IMR-90 (cell line): ENCODE measurements around the gene NECTIN4. TPM values are rescaled to one million over a fixed set of nuclear protein-coding genes. Genes with fewer than 3 reads are reported as not detected.

Experiments used
- ATAC-seq: fragments of 200-7000 bp; cut with Tn5 transposase; 2 replicates; pipeline ENCODE4 v1.9.1; 2020; ENCODE audit warnings: low read depth, mild to moderate bottlenecking, moderate library complexity
- BruUV-seq: library from RNA; stranded (reverse); fragments of 400-500 nt; replicated peaks from 2 replicates; lab custom pipeline; 2021; lab: Mats Ljungman, UMichigan
- CTCF ChIA-PET: fragments of 300-600 bp; formaldehyde crosslinking; extraction: SDS; loops from one replicate; lab custom pipeline; 2021; ENCODE audit warnings: antibody characterized with exemption; lab: Yijun Ruan, JAX
- POLR2A ChIA-PET: fragments of 300-600 bp; sonication (Branson Sonifier 250); formaldehyde crosslinking; loops from one replicate; lab custom pipeline; 2022; ENCODE audit warnings: antibody characterized with exemption; ENCODE audit not compliant: unreplicated experiment; lab: Charles Lee
- DNase-seq: peaks from one replicate; pipeline ENCODE4 v3.0.0; 2013
- H2AFZ ChIP-seq: replicated peaks from 2 replicates; pipeline ENCODE3; 2013; ENCODE audit warnings: low read length, mild to moderate bottlenecking; ENCODE audit not compliant: poor library complexity
- H2AK5ac ChIP-seq: 2 replicates; pipeline ENCODE4 v1.6.1; 2013; ENCODE audit warnings: low read depth, low read length, inconsistent platforms
- H2AK9ac ChIP-seq: replicated peaks from 2 replicates; pipeline ENCODE3; 2013; ENCODE audit warnings: mild to moderate bottlenecking, low read depth, low read length, moderate library complexity; ENCODE audit not compliant: poor library complexity
- H2BK120ac ChIP-seq: 2 replicates; pipeline ENCODE4 v1.6.1; 2013; ENCODE audit warnings: low read depth, low read length, inconsistent platforms
- H2BK15ac ChIP-seq: 3 replicates; pipeline ENCODE4 v1.6.1; 2013; ENCODE audit warnings: low read depth, low read length, inconsistent platforms
- H2BK20ac ChIP-seq: 2 replicates; pipeline ENCODE4 v1.6.1; 2013; ENCODE audit warnings: low read depth, mild to moderate bottlenecking, inconsistent platforms, low read length, moderate library complexity
- H2BK5ac ChIP-seq: 2 replicates; pipeline ENCODE4 v1.6.1; 2013; ENCODE audit warnings: mild to moderate bottlenecking, low read depth, low read length, inconsistent platforms; ENCODE audit not compliant: poor library complexity, severe bottlenecking
- H3K14ac ChIP-seq: replicated peaks from 2 replicates; pipeline ENCODE4 v1.6.1; 2013; ENCODE audit warnings: low read depth, low read length, inconsistent platforms
- H3K18ac ChIP-seq: 2 replicates; pipeline ENCODE4 v1.6.1; 2013; ENCODE audit warnings: low read depth, low read length, control low read depth
- H3K23ac ChIP-seq: 2 replicates; pipeline ENCODE4 v1.6.1; 2013; ENCODE audit warnings: low read depth, low read length, inconsistent platforms
- H3K27ac ChIP-seq: 2 replicates; pipeline ENCODE4 v1.5.1; 2013; ENCODE audit warnings: mild to moderate bottlenecking, control low read depth, low read length; ENCODE audit not compliant: insufficient read depth
- H3K27me3 ChIP-seq: 2 replicates; pipeline ENCODE4 v1.6.1; 2013; ENCODE audit warnings: low read length; ENCODE audit not compliant: control insufficient read depth, insufficient read depth
- H3K36me3 ChIP-seq: 2 replicates; pipeline ENCODE4 v1.6.1; 2013; ENCODE audit warnings: low read length, mixed read lengths; ENCODE audit not compliant: control insufficient read depth, insufficient read depth
- H3K4ac ChIP-seq: 2 replicates; pipeline ENCODE4 v1.6.1; 2013; ENCODE audit warnings: low read depth, low read length, inconsistent platforms
- H3K4me1 ChIP-seq: 2 replicates; pipeline ENCODE4 v1.6.1; 2013; ENCODE audit warnings: low read length, mixed read lengths; ENCODE audit not compliant: control insufficient read depth, insufficient read depth
- H3K4me2 ChIP-seq: 2 replicates; pipeline ENCODE4 v1.6.1; 2013; ENCODE audit warnings: low read depth, mild to moderate bottlenecking, control low read depth, low read length, moderate library complexity
- H3K4me3 ChIP-seq: 2 replicates; pipeline ENCODE4 v1.5.1; 2013; ENCODE audit warnings: low read depth, mild to moderate bottlenecking, control low read depth, low read length, moderate library complexity; ENCODE audit not compliant: insufficient read depth
- H3K56ac ChIP-seq: 2 replicates; pipeline ENCODE4 v1.6.1; 2013; ENCODE audit warnings: low read length, inconsistent platforms; ENCODE audit not compliant: insufficient read depth; ENCODE audit errors: extremely low read depth
- H3K79me1 ChIP-seq, 2 experiments: 2 replicates each; pipeline ENCODE4 v1.6.1; 2013; ENCODE audit warnings: low read length in 2 of 2, inconsistent platforms in 1 of 2, low read depth in 1 of 2
- H3K9ac ChIP-seq: 2 replicates; pipeline ENCODE4 v1.6.1; 2013; ENCODE audit warnings: low read depth, low read length, control low read depth
- H3K9me1 ChIP-seq: 2 replicates; pipeline ENCODE4 v1.6.1; 2013; ENCODE audit warnings: low read length, inconsistent platforms; ENCODE audit not compliant: insufficient read depth
- H3K9me3 ChIP-seq: 2 replicates; pipeline ENCODE4 v1.6.1; 2013; ENCODE audit warnings: low read length; ENCODE audit not compliant: control insufficient read depth, insufficient read depth
- H4K20me1 ChIP-seq: 2 replicates; pipeline ENCODE4 v1.6.1; 2013; ENCODE audit warnings: low read length, inconsistent platforms; ENCODE audit not compliant: insufficient read depth
- H4K5ac ChIP-seq: 2 replicates; pipeline ENCODE4 v1.6.1; 2013; ENCODE audit warnings: mild to moderate bottlenecking, low read depth, low read length, control low read depth
- H4K8ac ChIP-seq, 2 experiments: 2 replicates each; pipeline ENCODE4 v1.6.1; 2013; ENCODE audit warnings: low read depth in 2 of 2, low read length in 2 of 2, control low read depth in 1 of 2, inconsistent platforms in 1 of 2
- H4K91ac ChIP-seq: 2 replicates; pipeline ENCODE4 v1.6.1; 2013; ENCODE audit warnings: low read depth, low read length, inconsistent platforms; ENCODE audit not compliant: insufficient read depth
- BHLHE40 ChIP-seq: fragments of 150-350 bp; IDR thresholded peaks from 2 replicates; pipeline ENCODE4 v1.6.1; 2016; ENCODE audit warnings: mild to moderate bottlenecking, low read depth, low read length
- CEBPB ChIP-seq: IDR thresholded peaks from 2 replicates; pipeline ENCODE4 v1.6.1; 2012; ENCODE audit warnings: low read depth, low read length, improper control_type of control experiment
- CHD1 ChIP-seq: IDR thresholded peaks from 2 replicates; pipeline ENCODE4 v1.6.1; 2012; ENCODE audit warnings: low read depth, low read length, improper control_type of control experiment
- CTCF ChIP-seq: conservative IDR thresholded peaks from 2 replicates; pipeline ENCODE4 v1.5.1; 2012; ENCODE audit warnings: mild to moderate bottlenecking, low read depth, low read length, improper control_type of control experiment
- ELK1 ChIP-seq: fragments of 150-350 bp; IDR thresholded peaks from 2 replicates; pipeline ENCODE4 v1.6.1; 2016; ENCODE audit warnings: low read depth, mild to moderate bottlenecking, low read length, moderate library complexity, borderline replicate concordance
- FOS ChIP-seq: fragments of 150-350 bp; IDR thresholded peaks from 2 replicates; pipeline ENCODE4 v1.6.1; 2016; ENCODE audit warnings: low read depth, low read length
- MXI1 ChIP-seq: IDR thresholded peaks from 2 replicates; pipeline ENCODE4 v1.6.1; 2012; ENCODE audit warnings: low read depth, mild to moderate bottlenecking, low read length, moderate library complexity, borderline replicate concordance
- NFE2L2 ChIP-seq: fragments of 150-350 bp; IDR thresholded peaks from 2 replicates; pipeline ENCODE4 v1.6.1; 2016; ENCODE audit warnings: low read depth, mild to moderate bottlenecking, low read length
- POLR2A ChIP-seq: IDR thresholded peaks from 2 replicates; pipeline ENCODE4 v1.6.1; 2012; ENCODE audit warnings: mild to moderate bottlenecking, low read depth, low read length
- RAD21 ChIP-seq: IDR thresholded peaks from 2 replicates; pipeline ENCODE4 v1.6.1; 2012; ENCODE audit warnings: low read length, improper control_type of control experiment
- RCOR1 ChIP-seq: IDR thresholded peaks from 2 replicates; pipeline ENCODE4 v1.6.1; 2012; ENCODE audit warnings: mild to moderate bottlenecking, low read length, improper control_type of control experiment; ENCODE audit not compliant: insufficient replicate concordance
- RFX5 ChIP-seq: IDR thresholded peaks from 2 replicates; pipeline ENCODE4 v1.8.0; 2012; ENCODE audit warnings: low read depth, mild to moderate bottlenecking, low read length, moderate library complexity
- SMC3 ChIP-seq: fragments of 150-350 bp; IDR thresholded peaks from 2 replicates; pipeline ENCODE4 v1.6.1; 2016; ENCODE audit warnings: low read depth, mild to moderate bottlenecking, antibody characterized with exemption, low read length, moderate library complexity
- USF2 ChIP-seq: fragments of 150-350 bp; IDR thresholded peaks from 2 replicates; pipeline ENCODE4 v1.6.1; 2017; ENCODE audit warnings: mild to moderate bottlenecking, antibody characterized with exemption, low read length, low read depth
- WGBS, 2 experiments: methylation state at CpG; one replicate each; pipeline versions ENCODE4 v1.1.5 to v1.1.7; 2013; ENCODE audit warnings: missing lambda C conversion rate in 2 of 2; ENCODE audit not compliant: insufficient read length in 1 of 2; ENCODE audit errors: extremely low coverage in 2 of 2; 5-methylcytosine and 5-hydroxymethylcytosine counted together
- dilution Hi-C: fragments of 300-500 bp; cut with HindIII; formaldehyde crosslinking; loops from one replicate; pipeline ENCODE4 v1.14.3; 2018; ENCODE audit warnings: low sequenced_read_pairs; ENCODE audit not compliant: unreplicated experiment
- in situ Hi-C: fragments of 300-500 bp; cut with MboI; formaldehyde crosslinking; loops from 3 replicates; pipeline ENCODE4 v1.14.3; 2019; ENCODE audit warnings: low sequenced_read_pairs, inconsistent platforms, mixed read lengths
- intact Hi-C: fragments of 100-400 bp; cut with micrococcal nuclease; formaldehyde crosslinking; loops from 2 replicates; pipeline ENCODE4 v1.10.0; 2022
- polyA plus RNA-seq, 3 experiments: library from polyadenylated mRNA; depleted of rRNA; stranded (reverse); fragments of >200 nt; gene quantifications; 2 replicates each; pipeline ENCODE4 v1.2.3, GENCODE V29; 2012; ENCODE audit warnings: low replicate concordance in 1 of 3
- total RNA-seq: library from RNA; depleted of rRNA; stranded (reverse); fragments of >200 nt; gene quantifications from 2 replicates; pipeline ENCODE4 v1.2.3, GENCODE V29; 2012

Gene NECTIN4
- total and polyA plus RNA-seq, 2 of the 4 experiments (the other 2 are of a cell fraction): 0.18 to 0.24 TPM

- POLR2A ChIA-PET: no interaction called here
- BruUV-seq: no TSS peak
Observed at GRCh38 chr1:161096015-161096414, 6.7 kb upstream of the NECTIN4 start.

More at GRCh38 chr1:161096015-161096414, 6.7 kb upstream of the NECTIN4 start:
- Histone ChIP-seq H2BK5ac (no peak overlapping the region), H4K5ac (no peak overlapping the region), H3K27ac (no peak overlapping the region), H4K8ac (no peak overlapping the region), H3K23ac (no peak overlapping the region), H2BK20ac (no peak overlapping the region), H3K4me3 (no peak overlapping the region), H3K18ac (no peak overlapping the region), H3K4ac (no peak overlapping the region), H2BK120ac (no peak overlapping the region), H3K27me3 (no peaks in the 10 kb centered on the region), H2AK5ac (no peak overlapping the region), H3K9me3 (no peaks in the 10 kb centered on the region), H3K56ac (no peak overlapping the region), H4K91ac (no peak overlapping the region), H2AFZ (no peak overlapping the region), H3K4me2 (no peak overlapping the region), H3K79me1 (no peaks in the 10 kb centered on the region; a peak in 1 of 4 replicates), H3K36me3 (peaks cover 3% of the 10 kb centered on the region; the same call in 1 of the 2 replicates), H4K20me1 (peaks cover 10% of the 10 kb centered on the region), H3K9me1 (peaks cover 9% of the 10 kb centered on the region), H3K14ac (no peak overlapping the region), H3K4me1 (peaks cover 12% of the 10 kb centered on the region), H2BK15ac (no peak overlapping the region), H3K9ac (no peak overlapping the region), H2AK9ac (no peak overlapping the region)
- dilution Hi-C loops (no loop called here), in situ Hi-C loops (loop anchor here (5.0 kb wide), 1 partner anchor 99 kb away; no protein-coding TSS in a partner anchor), intact Hi-C loops (loop anchor here (2.0 to 5.0 kb wide), 2 partner anchors 23 to 369 kb away; no protein-coding TSS in a partner anchor)
- ATAC-seq: no peak
- TF ChIP-seq RFX5 (no peak), ELK1 (no peak), NFE2L2 (no peak), RAD21 (no peak), BHLHE40 (no peak), FOS (no peak), CEBPB (no peak), SMC3 (no peak), CTCF (no peak), POLR2A (no peak), USF2 (no peak), MXI1 (no peak), RCOR1 (no peak), CHD1 (no peak)
- DNase-seq: no peak
- 83% methylated on average over 1 of the region's 2 CpGs; no CpG with 5 or more reads in 1 of the 2 experiments for WGBS, 2 experiments
- CTCF ChIA-PET: interaction anchor here (1.6 to 2.4 kb wide), 3 partner anchors 11 to 61 kb away, joined by 3 to 13 read pairs (median 5); partner anchors contain the start of gene USF1
